CD4-positive, alpha-beta T cell treated with Interleukin-15 for 1 hour (primary cell): ENCODE results near the gene PALD1.
"Not testable (repeated sequence)": the region's sequence is repeated elsewhere in the genome, so short reads cannot be mapped to it uniquely, and the experiment has no call there.

Experiments
- DNase-seq: peaks from one replicate; pipeline ENCODE4 v3.0.0-alpha.2; 2020

The PALD1 gene

GRCh38 chr10:70575874-70576802, 97.6 kb downstream of the PALD1 start:
- DNase-seq, result peak; percentile 63

GRCh38 chr10:70576803-70577517, 98.4 kb downstream of the PALD1 start:
- no peak for DNase-seq

GRCh38 chr10:70578371-70578947, 99.9 kb downstream of the PALD1 start:
- DNase-seq, result peak; percentile 39

GRCh38 chr10:70579234-70580002, 100.9 kb downstream of the PALD1 start:
- DNase-seq, result no peak

DNA sequence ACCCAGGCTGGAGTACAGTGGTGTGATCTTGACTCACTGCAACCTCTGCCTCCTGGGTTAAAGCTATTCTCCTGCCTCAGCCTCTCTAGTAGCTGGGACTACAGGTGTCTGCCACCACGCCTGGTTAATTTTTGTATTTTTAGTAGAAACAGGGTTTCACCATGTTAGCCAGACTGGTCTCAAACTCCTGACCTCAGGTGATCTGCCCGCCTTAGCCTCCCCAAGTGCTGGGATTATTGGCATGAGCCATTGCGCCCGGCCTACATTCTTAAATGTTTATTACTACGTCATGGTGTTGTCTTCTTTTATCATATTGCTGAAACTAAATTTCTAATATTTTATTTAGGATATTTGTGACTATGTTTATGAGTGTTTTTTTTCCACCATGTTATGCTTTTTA, 102.6 kb downstream of the PALD1 start:
- not testable (repeated sequence) for DNase-seq

DNA sequence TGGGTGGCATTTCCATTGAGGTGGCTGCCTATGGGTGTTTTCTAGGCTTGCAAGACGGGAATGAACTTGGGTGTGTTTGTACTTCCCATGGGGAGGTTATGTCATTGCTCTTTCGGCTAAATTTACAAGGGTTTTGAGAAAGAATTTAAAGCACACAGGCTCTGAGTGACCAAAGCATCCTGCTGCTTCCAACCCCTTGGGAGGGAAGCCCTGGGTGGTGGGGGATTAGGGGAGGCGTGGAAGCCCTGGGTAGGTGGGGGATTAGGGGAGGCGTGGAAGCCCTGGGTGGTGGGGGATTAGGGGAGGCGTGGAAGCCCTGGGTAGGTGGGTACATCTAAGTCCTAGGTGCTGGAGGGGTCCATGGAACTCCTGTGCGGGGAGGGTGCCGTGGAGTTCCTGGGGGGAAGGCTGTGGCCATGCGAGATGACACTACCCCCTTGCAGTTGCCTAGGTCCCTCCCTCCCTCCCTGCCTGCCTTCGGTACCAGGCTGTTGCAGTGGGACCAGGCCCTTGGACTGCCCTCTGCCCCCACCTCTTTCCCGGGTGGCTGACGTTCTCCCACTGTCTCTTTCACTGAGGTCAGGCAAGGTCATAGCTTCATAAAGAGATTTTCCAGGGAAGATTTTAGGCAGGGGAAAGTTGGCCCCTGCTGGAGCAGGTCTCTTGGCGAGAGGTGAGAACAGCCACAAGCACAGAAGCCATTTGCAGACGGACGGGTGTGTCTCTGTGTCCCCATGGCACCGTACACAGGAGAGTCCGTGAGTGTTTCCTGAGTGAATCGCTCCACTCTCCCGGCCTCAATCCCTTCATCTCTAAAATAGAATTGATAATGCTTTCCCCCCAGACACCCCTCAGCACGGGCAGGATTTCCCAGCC, 104.5 kb downstream of the PALD1 start:
- no peak for DNase-seq

GRCh38 chr10:70583669-70584037, 105.1 kb downstream of the PALD1 start:
- no peak for DNase-seq

DNA sequence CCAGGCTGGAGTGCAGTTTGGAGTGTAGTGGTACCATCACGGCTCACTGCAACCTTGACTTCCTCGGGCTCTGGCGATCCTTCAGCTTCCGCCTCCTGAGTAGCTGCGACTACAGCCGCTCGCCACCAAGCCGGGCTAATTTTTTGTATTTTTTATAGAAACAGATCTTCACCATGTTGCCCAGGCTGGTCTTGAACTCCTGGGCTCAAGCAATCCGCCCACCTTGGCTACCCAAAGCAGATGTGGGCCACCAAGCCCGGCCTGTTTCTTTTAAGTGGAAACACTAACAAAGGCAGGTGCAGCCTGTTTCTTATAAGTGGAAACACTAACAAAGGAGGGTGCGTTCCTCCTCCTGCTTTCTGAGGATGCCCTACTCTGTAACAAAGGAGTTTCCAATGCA, 105.8 kb downstream of the PALD1 start:
- DNase-seq, result no peak

DNA sequence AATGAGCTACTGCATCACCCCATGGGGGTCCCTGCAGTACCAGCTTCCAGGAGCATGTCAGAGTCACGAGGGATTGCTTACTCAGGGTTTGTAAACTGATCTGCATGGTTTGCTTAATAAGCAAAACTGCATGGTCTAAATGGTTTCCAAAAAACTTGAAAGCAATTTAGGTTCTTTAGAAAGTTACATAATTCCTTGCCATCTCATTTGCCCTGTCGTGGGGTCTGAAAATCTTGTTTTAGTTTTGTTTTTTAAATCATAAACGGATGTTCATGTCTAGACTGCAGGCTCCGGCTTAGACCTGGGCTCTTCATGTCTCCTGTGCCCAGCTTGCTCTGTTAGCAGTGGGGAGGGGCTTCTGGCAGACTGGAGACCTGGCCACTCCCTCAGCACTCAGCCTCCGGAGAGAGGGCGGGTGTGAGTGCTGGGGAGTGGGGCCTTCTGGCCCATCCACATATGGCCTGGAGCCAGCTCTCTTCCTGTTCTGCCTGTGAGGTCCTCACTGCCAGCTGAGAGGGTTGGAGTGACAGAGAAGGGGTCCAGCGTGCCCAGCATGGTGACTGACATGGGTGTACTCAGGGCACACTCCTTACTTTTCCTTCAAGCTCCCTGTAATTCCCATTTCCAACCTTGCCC, 106.5 kb downstream of the PALD1 start:
- no peak for DNase-seq

DNA sequence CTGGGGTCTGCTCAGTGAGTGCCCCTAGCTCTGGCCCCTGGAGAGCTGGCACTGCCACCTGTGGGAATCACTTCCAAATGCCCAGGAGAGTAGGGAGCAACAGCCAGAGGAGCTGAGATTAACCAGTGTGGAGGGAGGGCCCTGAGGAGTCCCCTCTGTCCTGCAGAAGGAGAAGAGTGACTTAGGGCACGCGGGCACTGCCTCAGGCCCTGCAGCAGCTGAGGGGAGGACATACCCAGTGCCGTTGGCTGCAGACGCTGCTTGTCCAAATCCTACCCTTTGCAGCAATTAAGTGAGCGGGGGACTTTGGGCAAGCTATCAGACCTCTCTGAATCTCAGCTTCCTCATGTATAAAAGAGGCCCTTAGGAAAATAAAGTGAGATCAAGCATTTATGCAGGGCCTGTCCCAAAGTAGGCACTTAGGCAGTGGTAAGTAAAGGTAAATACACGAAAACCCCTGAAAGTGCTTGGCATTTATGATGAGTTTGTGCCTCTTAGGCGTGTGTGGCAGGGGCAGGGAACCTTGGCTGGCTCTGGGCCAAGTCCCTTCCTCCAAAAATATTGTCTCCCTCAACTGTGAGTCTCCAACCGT, 107.1 kb downstream of the PALD1 start:
- no peak for DNase-seq

DNA sequence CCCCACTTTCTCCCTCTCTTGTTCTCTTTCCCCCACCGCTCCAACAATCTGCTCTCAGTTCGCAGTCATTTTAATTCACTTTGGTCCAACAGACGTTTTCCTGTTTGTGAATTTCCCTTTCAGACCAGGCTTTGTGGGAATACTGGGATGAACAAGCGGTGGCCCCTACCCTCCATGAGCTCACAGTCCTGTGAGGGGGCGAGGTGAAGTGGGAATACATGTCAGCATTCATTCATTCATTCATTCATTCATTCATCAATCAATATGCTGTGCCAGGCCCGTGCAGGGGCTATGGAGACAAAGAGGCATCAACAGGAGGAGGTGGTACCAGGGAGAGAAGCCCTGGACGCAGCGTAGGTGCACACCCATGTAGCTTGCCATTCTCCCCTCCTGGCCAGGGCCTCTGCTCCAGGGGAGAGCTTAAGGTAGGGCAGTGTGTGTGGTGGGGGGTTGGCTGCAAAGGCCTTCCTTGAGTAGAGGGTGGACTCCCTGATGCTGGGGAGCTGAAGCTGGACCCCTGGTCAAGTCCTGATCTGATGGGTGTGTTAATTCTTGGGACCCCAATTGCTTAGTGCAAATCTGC, 107.9 kb downstream of the PALD1 start:
- no peak for DNase-seq

- DNase-seq, result no peak
Measured at GRCh38 chr10:70587045-70587658, 108.6 kb downstream of the PALD1 start.

GRCh38 chr10:70588255-70588654, 109.7 kb downstream of the PALD1 start:
- DNase-seq, result no peak

GRCh38 chr10:70588859-70589570, 110.4 kb downstream of the PALD1 start:
- DNase-seq, result no peak

DNA sequence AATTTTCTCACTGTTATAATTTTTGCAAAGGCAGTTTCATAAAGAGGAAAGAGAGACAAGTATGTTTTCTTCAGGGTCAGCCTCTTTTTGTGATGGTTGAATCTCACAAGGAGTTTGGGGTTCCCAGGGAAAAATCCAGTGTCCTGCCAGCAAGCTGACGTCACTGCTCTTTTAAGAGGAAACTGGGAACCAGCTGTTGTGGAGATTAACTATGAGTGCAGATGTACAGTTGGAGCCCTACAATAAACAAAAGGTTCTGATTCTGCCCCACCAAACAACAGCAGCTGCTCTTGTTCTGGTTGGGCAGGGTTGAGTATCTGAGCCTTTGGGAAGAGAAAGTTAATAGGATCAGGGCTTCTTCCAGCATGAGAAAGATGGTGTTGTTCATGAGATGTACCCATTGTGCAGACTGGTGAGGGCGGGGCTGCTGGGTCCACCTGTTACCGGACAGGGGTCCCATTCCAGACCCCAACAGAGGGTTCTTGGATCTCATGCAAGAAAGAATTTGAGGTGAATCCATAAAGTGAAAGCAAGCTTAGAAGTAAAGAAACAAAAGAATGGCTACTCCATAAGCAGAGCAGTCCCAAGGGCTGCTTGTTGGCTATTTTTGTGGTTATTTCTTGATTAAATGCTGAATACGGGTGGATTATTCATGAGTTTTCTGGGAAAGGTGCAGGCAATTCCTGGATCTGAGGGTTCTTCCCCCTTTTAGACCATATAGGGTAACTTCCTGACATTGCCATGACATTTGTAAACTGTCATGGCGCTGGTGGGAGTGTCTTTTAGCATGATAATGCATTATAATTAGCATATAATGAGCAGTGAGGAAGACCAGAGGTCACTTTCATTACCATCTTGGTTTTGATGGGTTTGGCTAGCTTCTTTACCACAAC, 111.4 kb downstream of the PALD1 start:
- no peak for DNase-seq

GRCh38 chr10:70590655-70591416, 112.3 kb downstream of the PALD1 start:
- no peak for DNase-seq

DNA sequence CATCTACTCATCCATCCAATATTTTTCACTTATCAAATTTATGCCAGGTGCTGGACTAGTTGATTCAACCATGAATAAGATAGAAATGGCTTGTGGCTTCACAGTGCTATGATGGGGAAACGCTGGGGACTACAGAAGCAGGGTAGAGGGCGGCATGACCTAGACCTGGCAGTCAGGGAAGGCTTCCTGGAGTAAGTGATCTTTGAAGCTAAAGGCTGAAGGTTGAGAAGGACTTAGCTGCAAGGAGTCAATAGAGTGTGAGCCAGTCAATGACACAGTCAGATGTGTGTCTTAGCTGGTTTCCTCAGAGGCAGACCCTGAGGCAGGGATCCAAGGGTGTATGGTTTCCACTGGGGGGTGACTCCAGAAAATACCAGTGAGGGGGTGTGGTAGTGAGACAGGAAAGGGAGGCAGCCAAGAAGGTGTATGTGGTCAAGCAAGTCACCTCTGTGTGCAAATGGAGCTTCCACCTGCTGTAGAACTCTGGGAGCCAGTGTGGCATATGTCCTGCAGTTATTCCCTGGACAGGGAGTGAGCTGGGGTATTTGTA, 113.7 kb downstream of the PALD1 start:
- DNase-seq, result no peak
